RWPE2 (cell line): Measurements from ENCODE around the gene SS18L1.

ENCODE experiments used
- ATAC-seq: fragments of 200-7000 bp; cut with Tn5 transposase; 3 replicates; pipeline ENCODE4 v1.9.1; 2021; ENCODE audit warnings: low read depth
- DNase-seq: peaks from one replicate; pipeline ENCODE4 v3.0.0-alpha.2; 2020; ENCODE audit warnings: low spot score
- H3K27ac ChIP-seq: fragments of 450-650 bp; 2 replicates; pipeline ENCODE4 v1.5.1; 2017; ENCODE audit warnings: mild to moderate bottlenecking; ENCODE audit not compliant: poor library complexity, severe bottlenecking
- H3K27me3 ChIP-seq: fragments of 250-450 bp; sonication (Bioruptor Pico); 2 replicates; pipeline ENCODE4 v1.5.1; 2021; ENCODE audit warnings: mild to moderate bottlenecking, moderate library complexity; ENCODE audit not compliant: insufficient read depth, poor library complexity, severe bottlenecking
- H3K36me3 ChIP-seq: fragments of 250-450 bp; sonication (Bioruptor Pico); 2 replicates; pipeline ENCODE4 v1.5.1; 2020; ENCODE audit warnings: low read depth, mild to moderate bottlenecking, moderate library complexity
- H3K4me1 ChIP-seq: fragments of 250-450 bp; sonication (Bioruptor Pico); 2 replicates; pipeline ENCODE4 v1.5.1; 2021; ENCODE audit warnings: mild to moderate bottlenecking, moderate library complexity; ENCODE audit not compliant: insufficient read depth, poor library complexity, severe bottlenecking
- H3K4me3 ChIP-seq: fragments of 250-450 bp; sonication (Bioruptor Pico); 2 replicates; pipeline ENCODE4 v1.5.1; 2021; ENCODE audit warnings: mild to moderate bottlenecking, moderate library complexity; ENCODE audit not compliant: severe bottlenecking
- H3K9me3 ChIP-seq: fragments of 250-450 bp; sonication (Bioruptor Pico); 2 replicates; pipeline ENCODE4 v1.5.1; 2021; ENCODE audit warnings: mild to moderate bottlenecking, moderate library complexity; ENCODE audit not compliant: severe bottlenecking
- TF ChIP-seq, protein P1 (sequence below): fragments of 450-650 bp; IDR thresholded peaks from one replicate; pipeline ENCODE4 v1.5.1; 2017; ENCODE audit warnings: mild to moderate bottlenecking, moderate library complexity; ENCODE audit not compliant: poor library complexity, severe bottlenecking

Gene SS18L1

GRCh38 chr20:62222266-62222850, 78.8 kb downstream of the SS18L1 start:
- no peaks in the 10 kb centered on the region for H3K9me3 ChIP-seq
- H3K27ac ChIP-seq, result no peak overlapping the region
- no peak for ATAC-seq
- TF ChIP-seq, protein P1, sequence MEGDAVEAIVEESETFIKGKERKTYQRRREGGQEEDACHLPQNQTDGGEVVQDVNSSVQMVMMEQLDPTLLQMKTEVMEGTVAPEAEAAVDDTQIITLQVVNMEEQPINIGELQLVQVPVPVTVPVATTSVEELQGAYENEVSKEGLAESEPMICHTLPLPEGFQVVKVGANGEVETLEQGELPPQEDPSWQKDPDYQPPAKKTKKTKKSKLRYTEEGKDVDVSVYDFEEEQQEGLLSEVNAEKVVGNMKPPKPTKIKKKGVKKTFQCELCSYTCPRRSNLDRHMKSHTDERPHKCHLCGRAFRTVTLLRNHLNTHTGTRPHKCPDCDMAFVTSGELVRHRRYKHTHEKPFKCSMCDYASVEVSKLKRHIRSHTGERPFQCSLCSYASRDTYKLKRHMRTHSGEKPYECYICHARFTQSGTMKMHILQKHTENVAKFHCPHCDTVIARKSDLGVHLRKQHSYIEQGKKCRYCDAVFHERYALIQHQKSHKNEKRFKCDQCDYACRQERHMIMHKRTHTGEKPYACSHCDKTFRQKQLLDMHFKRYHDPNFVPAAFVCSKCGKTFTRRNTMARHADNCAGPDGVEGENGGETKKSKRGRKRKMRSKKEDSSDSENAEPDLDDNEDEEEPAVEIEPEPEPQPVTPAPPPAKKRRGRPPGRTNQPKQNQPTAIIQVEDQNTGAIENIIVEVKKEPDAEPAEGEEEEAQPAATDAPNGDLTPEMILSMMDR, result no peak
- no peak for DNase-seq
- H3K4me3 ChIP-seq, result no peak overlapping the region
- H3K4me1 ChIP-seq, result no peaks in the 10 kb centered on the region
- H3K27me3 ChIP-seq, result peaks cover 92% of the 10 kb centered on the region
- no peaks in the 10 kb centered on the region for H3K36me3 ChIP-seq

GRCh38 chr20:62222972-62223371, 79.4 kb downstream of the SS18L1 start:
- no peaks in the 10 kb centered on the region for H3K4me1 ChIP-seq
- no peak overlapping the region for H3K4me3 ChIP-seq
- H3K27me3 ChIP-seq, result peaks cover 86% of the 10 kb centered on the region
- H3K9me3 ChIP-seq, result no peaks in the 10 kb centered on the region
- DNase-seq, result no peak
- no peaks in the 10 kb centered on the region for H3K36me3 ChIP-seq
- ATAC-seq, result no peak
- no peak overlapping the region for H3K27ac ChIP-seq
- TF ChIP-seq, protein P1, result no peak

DNA sequence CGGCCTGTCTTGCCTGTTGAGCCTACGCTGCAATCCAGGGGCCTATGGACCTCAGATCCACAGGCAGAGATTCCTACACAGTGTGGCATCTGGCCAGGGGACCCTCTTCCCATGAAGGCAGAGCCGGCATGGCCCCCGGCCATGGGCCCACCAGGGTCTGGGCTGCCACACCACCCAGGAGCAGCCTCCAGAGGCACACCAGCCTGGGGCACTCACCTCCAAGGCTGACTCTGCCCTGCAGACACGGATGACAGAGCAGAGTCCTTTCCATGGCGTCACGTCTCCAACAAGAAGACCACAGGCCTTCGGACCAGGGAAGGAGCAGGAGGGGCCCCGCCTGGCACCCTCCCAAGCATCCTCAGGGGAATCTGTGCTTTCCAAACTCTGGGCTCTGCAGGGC, 80.0 kb downstream of the SS18L1 start:
- H3K27me3 ChIP-seq, result peaks cover 80% of the 10 kb centered on the region
- TF ChIP-seq, protein P1, result no peak
- no peak overlapping the region for H3K27ac ChIP-seq
- no peaks in the 10 kb centered on the region for H3K36me3 ChIP-seq
- H3K9me3 ChIP-seq, result no peaks in the 10 kb centered on the region
- no peaks in the 10 kb centered on the region for H3K4me1 ChIP-seq
- H3K4me3 ChIP-seq, result no peak overlapping the region
- ATAC-seq (no peak), DNase-seq (no peak)

DNA sequence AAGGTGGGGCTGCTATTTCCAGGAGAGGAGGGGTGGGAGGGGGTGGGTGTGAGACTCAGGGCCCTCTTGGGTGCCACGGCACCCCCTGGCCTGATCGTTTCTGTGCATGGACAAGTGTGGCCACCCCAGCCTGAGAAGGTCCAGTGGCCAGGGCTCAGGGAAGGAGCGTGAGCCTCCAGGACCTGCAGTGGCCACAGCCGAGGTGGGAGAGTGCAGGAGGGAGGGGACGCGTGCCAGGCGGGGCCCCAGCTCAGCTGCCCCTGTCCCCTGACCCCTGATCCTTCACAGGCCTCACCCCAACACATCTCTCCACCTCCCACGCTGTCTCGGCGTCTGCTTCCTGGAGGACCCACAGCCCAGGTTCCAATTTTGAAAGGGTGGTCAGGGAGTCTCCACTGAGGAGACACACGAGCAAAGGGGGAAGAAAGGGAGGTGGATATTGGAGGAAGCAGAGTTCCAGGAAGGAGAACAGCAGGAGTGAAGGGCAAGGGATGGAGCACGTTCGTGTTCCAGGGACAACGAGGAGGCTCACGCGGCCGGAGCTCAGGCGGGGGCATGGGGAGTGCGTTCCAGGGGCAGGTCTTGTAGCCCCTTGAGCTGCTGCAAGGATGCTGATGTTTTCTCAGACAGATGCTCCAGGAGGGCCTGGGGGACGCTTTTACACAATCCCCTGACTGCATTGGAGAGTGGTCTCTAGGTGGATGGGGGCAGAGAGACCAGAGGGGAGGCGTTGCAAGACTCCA, 80.7 kb downstream of the SS18L1 start:
- no peaks in the 10 kb centered on the region for H3K36me3 ChIP-seq
- TF ChIP-seq, protein P1, result no peak
- H3K27ac ChIP-seq, result no peak overlapping the region
- no peaks in the 10 kb centered on the region for H3K9me3 ChIP-seq
- DNase-seq, result no peak
- no peak for ATAC-seq
- no peaks in the 10 kb centered on the region for H3K4me1 ChIP-seq
- no peak overlapping the region for H3K4me3 ChIP-seq
- H3K27me3 ChIP-seq, result peaks cover 73% of the 10 kb centered on the region

GRCh38 chr20:62225026-62225425, 81.5 kb downstream of the SS18L1 start:
- Histone ChIP-seq H3K27ac (no peak overlapping the region), H3K9me3 (no peaks in the 10 kb centered on the region), H3K36me3 (no peaks in the 10 kb centered on the region), H3K4me3 (no peak overlapping the region), H3K4me1 (no peaks in the 10 kb centered on the region), H3K27me3 (peaks cover 69% of the 10 kb centered on the region)
- TF ChIP-seq, protein P1, result no peak
- DNase-seq (no peak), ATAC-seq (no peak)
